NCI-H345 treated with DMSO at 0.1 percent for 48 hours (cell line): ENCODE measurements around the gene TEAD1.
A peak's percentile ranks its signal among the peaks of the same experiment; 100 is the strongest.
"Not testable (repeated sequence)": the region's sequence is repeated elsewhere in the genome, so short reads cannot be mapped to it uniquely, and the experiment has no call there.

Source experiments
- DNase-seq: peaks from one replicate; lab custom pipeline; 2025; ENCODE audit not compliant: unreplicated experiment; lab: John Stamatoyannopoulos, UW

The TEAD1 gene

GRCh38 chr11:12733091-12733490 is 58.9 kb downstream of the TEAD1 start:
- DNase-seq: no peak

- DNase-seq: no peak
Observed at GRCh38 chr11:12734625-12735024, 60.4 kb downstream of the TEAD1 start.

- no peak for DNase-seq
Observed at GRCh38 chr11:12735262-12735661, 61.0 kb downstream of the TEAD1 start.

- DNase-seq: no peak
Observed at GRCh38 chr11:12737024-12737423, 62.8 kb downstream of the TEAD1 start.

- DNase-seq: no peak
Observed at GRCh38 chr11:12741671-12742216, 67.5 kb downstream of the TEAD1 start.

- DNase-seq: no peak
Observed at GRCh38 chr11:12743834-12744449, 69.7 kb downstream of the TEAD1 start.

GRCh38 chr11:12744826-12745502 is 70.7 kb downstream of the TEAD1 start:
- no peak for DNase-seq

GRCh38 chr11:12745787-12746186 is 71.6 kb downstream of the TEAD1 start:
- DNase-seq: no peak

- DNase-seq: peak; percentile 90
Observed at GRCh38 chr11:12746593-12747097, 72.4 kb downstream of the TEAD1 start.

- no peak for DNase-seq
Observed at GRCh38 chr11:12748561-12748960, 74.3 kb downstream of the TEAD1 start.

- no peak for DNase-seq
Observed at GRCh38 chr11:12749442-12749841, 75.2 kb downstream of the TEAD1 start.

- DNase-seq: no peak
Observed at GRCh38 chr11:12750181-12750580, 76.0 kb downstream of the TEAD1 start.

- no peak for DNase-seq
Observed at GRCh38 chr11:12752868-12753524, 78.8 kb downstream of the TEAD1 start.

- no peak for DNase-seq
Observed at GRCh38 chr11:12754021-12754420, 79.8 kb downstream of the TEAD1 start.

- no peak for DNase-seq
Observed at GRCh38 chr11:12754582-12755234, 80.5 kb downstream of the TEAD1 start.

GRCh38 chr11:12755510-12756453 is 81.6 kb downstream of the TEAD1 start:
- no peak for DNase-seq

GRCh38 chr11:12756454-12756806 is 82.2 kb downstream of the TEAD1 start:
- DNase-seq: no peak

- DNase-seq: no peak
Observed at GRCh38 chr11:12756867-12757266, 82.6 kb downstream of the TEAD1 start.

GRCh38 chr11:12757416-12757815 is 83.2 kb downstream of the TEAD1 start:
- no peak for DNase-seq

- DNase-seq: not testable (repeated sequence)
Observed at GRCh38 chr11:12758117-12758516, 83.9 kb downstream of the TEAD1 start.
